H1 (cell line): ENCODE results near the gene CEP170. TPM values are rescaled to one million over a fixed set of nuclear protein-coding genes. Genes with fewer than 3 reads are reported as not detected.

ENCODE experiments used
- CTCF ChIA-PET: fragments of 300-600 bp; sonication (Branson Sonifier 250); formaldehyde crosslinking; loops from one replicate; lab custom pipeline; 2021; ENCODE audit not compliant: partially characterized antibody; lab: Charles Lee
- POLR2A ChIA-PET: fragments of 300-600 bp; sonication (Branson Sonifier 250); formaldehyde crosslinking; loops from one replicate; lab custom pipeline; 2021; ENCODE audit warnings: inconsistent platforms; ENCODE audit not compliant: partially characterized antibody; lab: Charles Lee
- DNase-seq, 2 experiments: peaks; one replicate each; pipeline versions ENCODE4 v3.0.0 to v3.0.0-alpha.2; 2010 to 2022; ENCODE audit warnings: low spot score in 2 of 2, low read depth in 1 of 2, mixed read lengths in 1 of 2
- FAIRE-seq: peaks from 2 replicates; lab custom pipeline; 2011; peaks lifted over from hg19 to GRCh38; lab: Jason Lieb, UNC
- H2AFZ ChIP-seq: 2 replicates; pipeline ENCODE4 v1.8.1; 2012; ENCODE audit warnings: low read length, inconsistent platforms
- H2AK5ac ChIP-seq: 2 replicates; pipeline ENCODE4 v1.6.1; 2013; ENCODE audit warnings: low read depth, low read length
- H2BK120ac ChIP-seq: replicated peaks from 2 replicates; pipeline ENCODE3; 2013; ENCODE audit warnings: low read depth, low read length, inconsistent platforms
- H2BK12ac ChIP-seq: 2 replicates; pipeline ENCODE4 v1.6.1; 2013; ENCODE audit warnings: low read depth, low read length
- H2BK15ac ChIP-seq: 2 replicates; pipeline ENCODE4 v1.6.1; 2013; ENCODE audit warnings: low read length
- H2BK20ac ChIP-seq: 2 replicates; pipeline ENCODE4 v1.6.1; 2013; ENCODE audit warnings: low read length
- H2BK5ac ChIP-seq: 2 replicates; pipeline ENCODE4 v1.6.1; 2013; ENCODE audit warnings: low read depth, low read length
- H3K14ac ChIP-seq: 2 replicates; pipeline ENCODE4 v1.6.1; 2013; ENCODE audit warnings: inconsistent platforms; ENCODE audit not compliant: insufficient read length
- H3K18ac ChIP-seq: 2 replicates; pipeline ENCODE4 v1.6.1; 2013; ENCODE audit warnings: low read length; ENCODE audit errors: extremely low read depth
- H3K23ac ChIP-seq: 2 replicates; pipeline ENCODE4 v1.6.1; 2013; ENCODE audit warnings: inconsistent platforms; ENCODE audit not compliant: insufficient read length
- H3K23me2 ChIP-seq: 2 replicates; pipeline ENCODE4 v1.6.1; 2013; ENCODE audit warnings: low read depth, low read length
- H3K27ac ChIP-seq: 2 replicates; pipeline ENCODE4 v1.6.1; 2011; ENCODE audit warnings: low read depth, low read length, inconsistent platforms
- H3K27me3 ChIP-seq, 4 experiments: replicated peaks in 1 of 4; 1 replicate in 1 of 4; 2 replicates in 3 of 4; pipeline versions ENCODE4 v1.6.1 to v1.8.1; 2011 to 2013; ENCODE audit warnings: low read length in 3 of 4, mild to moderate bottlenecking in 3 of 4, inconsistent platforms in 2 of 4, mixed read lengths in 2 of 4, moderate library complexity in 1 of 4; ENCODE audit not compliant: control insufficient read depth in 3 of 4, insufficient read depth in 3 of 4; ENCODE audit errors: extremely low read depth in 1 of 4
- H3K36me3 ChIP-seq, 4 experiments: 2 replicates each; pipeline versions ENCODE4 v1.6.1 to v1.8.1; 2011 to 2013; ENCODE audit warnings: mild to moderate bottlenecking in 4 of 4, low read length in 3 of 4, moderate library complexity in 2 of 4, control low read depth in 1 of 4, inconsistent platforms in 1 of 4; ENCODE audit not compliant: insufficient read depth in 4 of 4, control insufficient read depth in 2 of 4
- H3K4ac ChIP-seq: replicated peaks from 2 replicates; pipeline ENCODE3; 2013; ENCODE audit warnings: low read length, low read depth, mixed read lengths, inconsistent platforms; ENCODE audit not compliant: insufficient read length
- H3K4me1 ChIP-seq, 4 experiments: replicated peaks in 1 of 4; 1 replicate in 1 of 4; 2 replicates in 3 of 4; pipeline versions ENCODE4 v1.6.1 to v1.8.1; 2011 to 2013; ENCODE audit warnings: low read length in 3 of 4, inconsistent platforms in 2 of 4, mixed read lengths in 1 of 4; ENCODE audit not compliant: insufficient read depth in 4 of 4, control insufficient read depth in 3 of 4
- H3K4me2 ChIP-seq, 2 experiments: 2 replicates each; pipeline versions ENCODE4 v1.6.1 to v1.8.1; 2011 to 2013; ENCODE audit warnings: low read depth in 2 of 2, low read length in 2 of 2, control low read depth in 1 of 2, inconsistent platforms in 1 of 2, mild to moderate bottlenecking in 1 of 2; ENCODE audit not compliant: insufficient read depth in 1 of 2
- H3K4me3 ChIP-seq, 4 experiments: fragments of 200-600, 300-600 bp in 1 of 4; sonication (generic), shearing (Covaris generic), sonication (Bioruptor Twin) in 1 of 4; 2 replicates each; pipeline versions ENCODE4 v1.5.1 to v1.8.1; 2011 to 2016; ENCODE audit warnings: low read length in 4 of 4, low read depth in 3 of 4, control low read depth in 2 of 4, inconsistent platforms in 2 of 4, mild to moderate bottlenecking in 2 of 4, mixed read lengths in 1 of 4, moderate library complexity in 1 of 4; ENCODE audit not compliant: insufficient read depth in 2 of 4; ENCODE audit errors: extremely low read depth in 1 of 4
- H3K56ac ChIP-seq: replicated peaks from 2 replicates; pipeline ENCODE3; 2013; ENCODE audit warnings: low read depth, mild to moderate bottlenecking, mixed read lengths, low read length, inconsistent platforms; ENCODE audit not compliant: insufficient read length
- H3K79me1 ChIP-seq: 2 replicates; pipeline ENCODE4 v1.6.1; 2013; ENCODE audit warnings: low read depth, low read length, control low read depth
- H3K79me2 ChIP-seq, 2 experiments: 2 replicates each; pipeline versions ENCODE4 v1.6.1 to v1.8.1; 2012 to 2013; ENCODE audit warnings: low read length in 2 of 2, mild to moderate bottlenecking in 2 of 2, inconsistent platforms in 1 of 2; ENCODE audit not compliant: insufficient read depth in 2 of 2, control insufficient read depth in 1 of 2
- H3K9ac ChIP-seq, 4 experiments: replicated peaks in 1 of 4; 1 replicate in 1 of 4; 2 replicates in 3 of 4; pipeline versions ENCODE4 v1.6.1 to v1.8.1; 2011 to 2013; ENCODE audit warnings: low read depth in 3 of 4, low read length in 3 of 4, control low read depth in 2 of 4, mild to moderate bottlenecking in 2 of 4, moderate library complexity in 2 of 4, inconsistent platforms in 1 of 4; ENCODE audit errors: extremely low read depth in 1 of 4
- H3K9me3 ChIP-seq, 2 experiments: 2 replicates each; pipeline versions ENCODE4 v1.6.1 to v1.8.1; 2012 to 2013; ENCODE audit warnings: mild to moderate bottlenecking in 2 of 2, moderate library complexity in 2 of 2, control low read depth in 1 of 2, inconsistent platforms in 1 of 2, low read depth in 1 of 2, low read length in 1 of 2, mixed read lengths in 1 of 2; ENCODE audit not compliant: insufficient read depth in 2 of 2
- H4K20me1 ChIP-seq, 2 experiments: replicated peaks in 1 of 2; 2 replicates each; pipeline versions ENCODE3 to v1.8.1; 2011 to 2013; ENCODE audit warnings: inconsistent platforms in 2 of 2, low read length in 2 of 2, mild to moderate bottlenecking in 1 of 2; ENCODE audit not compliant: insufficient read depth in 2 of 2, control insufficient read depth in 1 of 2
- H4K5ac ChIP-seq: 2 replicates; pipeline ENCODE4 v1.6.1; 2013; ENCODE audit warnings: low read length, low read depth, mixed read lengths, inconsistent platforms; ENCODE audit not compliant: insufficient read length
- H4K8ac ChIP-seq: 2 replicates; pipeline ENCODE4 v1.8.0; 2013; ENCODE audit warnings: mild to moderate bottlenecking, moderate library complexity, low read length, inconsistent platforms; ENCODE audit not compliant: insufficient read depth; ENCODE audit errors: extremely low read depth
- H4K91ac ChIP-seq: replicated peaks from 2 replicates; pipeline ENCODE3; 2013; ENCODE audit warnings: low read length, mixed read lengths, inconsistent platforms; ENCODE audit not compliant: insufficient read length
- BCL11A ChIP-seq, 2 experiments: IDR thresholded peaks; one replicate each; pipeline ENCODE4 v1.6.1; 2011; ENCODE audit warnings: low read depth in 2 of 2, low read length in 2 of 2, mild to moderate bottlenecking in 2 of 2
- CHD1 ChIP-seq: IDR thresholded peaks from 2 replicates; pipeline ENCODE4 v1.6.1; 2012; ENCODE audit warnings: low read depth, low read length, improper control_type of control experiment
- CHD2 ChIP-seq: IDR thresholded peaks from 2 replicates; pipeline ENCODE4 v1.6.1; 2012; ENCODE audit warnings: low read length, improper control_type of control experiment
- EGR1 ChIP-seq: IDR thresholded peaks from 2 replicates; pipeline ENCODE4 v1.6.1; 2011; ENCODE audit warnings: low read depth, low read length, borderline replicate concordance
- HDAC6 ChIP-seq: IDR thresholded peaks from one replicate; pipeline ENCODE4 v1.7.1; 2012; ENCODE audit warnings: low read depth, mild to moderate bottlenecking, inconsistent platforms, low read length, moderate library complexity
- JUN ChIP-seq: IDR thresholded peaks from 2 replicates; pipeline ENCODE4 v1.6.1; 2011; ENCODE audit warnings: low read depth, mild to moderate bottlenecking, improper control_type of control experiment, low read length
- JUND ChIP-seq: IDR thresholded peaks from 2 replicates; pipeline ENCODE4 v1.6.1; 2011; ENCODE audit warnings: mild to moderate bottlenecking, improper control_type of control experiment, low read length
- MAX ChIP-seq: IDR thresholded peaks from 2 replicates; pipeline ENCODE4 v1.6.1; 2012; ENCODE audit warnings: inconsistent platforms
- NRF1 ChIP-seq: IDR thresholded peaks from 2 replicates; pipeline ENCODE4 v1.6.1; 2011; ENCODE audit warnings: mild to moderate bottlenecking, low read depth, low read length, improper control_type of control experiment
- PHF8 ChIP-seq: fragments of 200-600 bp; sonication (generic); conservative IDR thresholded peaks from 2 replicates; pipeline ENCODE4 v1.7.1; 2012; ENCODE audit warnings: low read depth, mild to moderate bottlenecking, inconsistent platforms, low read length, moderate library complexity
- POLR2A ChIP-seq, 2 experiments: IDR thresholded peaks; 1 replicate in 1 of 2; 2 replicates in 1 of 2; pipeline ENCODE4 v1.6.1; 2011; ENCODE audit warnings: low read depth in 2 of 2, low read length in 2 of 2, mild to moderate bottlenecking in 2 of 2; ENCODE audit errors: control extremely low read depth in 1 of 2
- POU5F1 ChIP-seq: IDR thresholded peaks from 2 replicates; pipeline ENCODE4 v1.6.1; 2011; ENCODE audit warnings: low read depth, mild to moderate bottlenecking, low read length, moderate library complexity
- RXRA ChIP-seq: IDR thresholded peaks from 2 replicates; pipeline ENCODE4 v1.6.1; 2011; ENCODE audit warnings: low read depth, mild to moderate bottlenecking, low read length, moderate library complexity; ENCODE audit not compliant: insufficient read depth
- SIX5 ChIP-seq: IDR thresholded peaks from 2 replicates; pipeline ENCODE4 v1.6.1; 2011; ENCODE audit warnings: mild to moderate bottlenecking, low read depth, low read length
- SP1 ChIP-seq: IDR thresholded peaks from 2 replicates; pipeline ENCODE4 v1.6.1; 2011; ENCODE audit warnings: low read depth, low read length
- SP4 ChIP-seq: IDR thresholded peaks from 2 replicates; pipeline ENCODE4 v1.6.1; 2012; ENCODE audit warnings: low read length, inconsistent platforms
- WGBS, 2 experiments: shearing (Covaris generic) in 1 of 2; methylation state at CpG; one replicate each; pipeline versions ENCODE4 v1.1.6 to v1.1.7; 2013 to 2015; ENCODE audit warnings: low lambda C conversion rate in 2 of 2, mixed read lengths in 2 of 2, inconsistent platforms in 1 of 2, low coverage in 1 of 2, missing lambda C conversion rate in 1 of 2; ENCODE audit not compliant: insufficient replicate concordance in 2 of 2, insufficient coverage in 1 of 2, insufficient read length in 1 of 2; ENCODE audit errors: extremely low coverage in 1 of 2, missing lambda C conversion rate in 1 of 2; 5-methylcytosine and 5-hydroxymethylcytosine counted together
- polyA plus RNA-seq, 7 experiments: library from polyadenylated mRNA; depleted of rRNA in 3 of 7; stranded (reverse) in 5 of 7; unstranded in 2 of 7; fragments of >200 nt in 5 of 7; fragments of 200-250 nt in 2 of 7; gene quantifications; 1 replicate in 5 of 7; 2 replicates in 1 of 7; 4 replicates in 1 of 7; pipeline versions ENCODE4 v1.2.1 to v1.2.3, GENCODE V29; 2011 to 2013; ENCODE audit warnings: missing spikeins in 2 of 7, mixed read lengths in 2 of 7
- total RNA-seq: library from RNA; stranded (reverse); fragmentation: NEBNext Ultra II Directional; extraction: Animal tissue kit (Norgen Biotek cat#: 25700); gene quantifications from 2 replicates; pipeline ENCODE4 v1.2.1, GENCODE V29; 2021

CEP170 gene
- total and polyA plus RNA-seq, 2 of the 8 experiments (the other 6 are each of a cell fraction or from before 2014, with no cell fraction given): 33.1 to 97.2 TPM

- Histone ChIP-seq H3K23me2 (peaks cover 16% of the 10 kb centered on the region), H3K4me3 (peak overlapping the region; percentile 76 to 97 (median 93)), H3K9me3 (no peaks in the 10 kb centered on the region), H4K91ac (no peak overlapping the region), H4K20me1 (peaks cover 2 to 3% of the 10 kb centered on the region in 2 experiments), H3K56ac (no peak overlapping the region), H2BK120ac (no peak overlapping the region), H3K14ac (no peak overlapping the region), H4K5ac (no peak overlapping the region), H3K23ac (no peak overlapping the region), H3K36me3 (no peaks in the 10 kb centered on the region), H3K18ac (no peak overlapping the region), H3K27me3 (no peaks in the 10 kb centered on the region), H3K79me1 (no peaks in the 10 kb centered on the region), H2BK12ac (no peak overlapping the region), H2AK5ac (no peak overlapping the region), H2AFZ (no peak overlapping the region), H3K9ac (0 out of 7 replicates have a peak overlapping the region, but pooled peaks of 1 of the 4 experiments have one; percentile 66), H3K79me2 (peaks cover 7 to 31% of the 10 kb centered on the region in 2 experiments; a peak in 3 of 4 replicates), H2BK20ac (no peak overlapping the region), H3K4ac (no peak overlapping the region), H2BK5ac (no peak overlapping the region), H3K4me1 (peaks cover 0 to 3% (median 1%) of the 10 kb centered on the region in 4 experiments; a peak in 1 of 7 replicates), H2BK15ac (no peak overlapping the region), H3K4me2 (peak overlapping the region; percentile 85 to 93), H3K27ac (no peak overlapping the region), H4K8ac (no peak overlapping the region)
- TF ChIP-seq SIX5 (no peak), BCL11A (IDR thresholded peaks at IDR 0.05; ENCODE audit: low read depth in 2 of 2, low read length in 2 of 2) (no peak), POLR2A (IDR thresholded peaks at IDR 0.05; ENCODE audit: control extremely low read depth in 1 of 2, low read depth in 2 of 2, low read length in 2 of 2) (no peak), RXRA (no peak), EGR1 (no peak), POU5F1 (no peak), JUN (no peak), NRF1 (no peak), MAX (no peak), JUND (no peak), PHF8 (no peak), SP4 (no peak), HDAC6 (no peak), CHD2 (no peak), SP1 (no peak), CHD1 (no peak)
- ChIA-PET CTCF (no interaction called here), POLR2A (interaction anchor here (3.7 kb wide), 1 partner anchor 8 kb away, joined by 15 read pairs; no protein-coding TSS in a partner anchor)
- 68% methylated on average over 2 of the region's 2 CpGs; no CpG with 5 or more reads in 1 of the 2 experiments for WGBS, 2 experiments
- DNase-seq (no peak), FAIRE-seq (no peak)
Observed at GRCh38 chr1:243256590-243256989, 1.5 kb upstream of the CEP170 start.
